ENCODE results near the gene SLC26A8.
"Not testable (repeated sequence)": the region's sequence is repeated elsewhere in the genome, so short reads cannot be mapped to it uniquely, and the experiment has no call there.

Gene SLC26A8

GRCh38 chr6:35945650-35946025 lies 78.8 kb downstream of the SLC26A8 start:
- TF ChIP-seq JUND (IDR thresholded peaks at IDR 0.05; ENCODE audit: low read depth), result no peak
- no peak for DNase-seq (ENCODE audit: low read depth in 1 of 2, low spot score in 1 of 2)

GRCh38 chr6:35943390-35943789 lies 81.1 kb downstream of the SLC26A8 start:
- in situ Hi-C loops (cut with HindIII; ENCODE audit: low pct_unique_long_range_greater_than_20kb, low sequenced_read_pairs), result no loop called here
- DNase-seq (ENCODE audit: low read depth in 1 of 2, low spot score in 1 of 2), result no peak
- no peak for TF ChIP-seq JUND (IDR thresholded peaks at IDR 0.05; ENCODE audit: low read depth)

More at GRCh38 chr6:35945650-35946025, 78.8 kb downstream of the SLC26A8 start:
- in situ Hi-C loops (cut with HindIII; ENCODE audit: low pct_unique_long_range_greater_than_20kb, low sequenced_read_pairs), result no loop called here

GRCh38 chr6:35942355-35942754 lies 82.1 kb downstream of the SLC26A8 start:
- no peak for TF ChIP-seq JUND (IDR thresholded peaks at IDR 0.05; ENCODE audit: low read depth)
- DNase-seq (ENCODE audit: low read depth in 1 of 2, low spot score in 1 of 2), result no peak
- in situ Hi-C loops (cut with HindIII; ENCODE audit: low pct_unique_long_range_greater_than_20kb, low sequenced_read_pairs), result no loop called here

- DNase-seq (ENCODE audit: low read depth in 1 of 2, low spot score in 1 of 2); in situ Hi-C loops (cut with HindIII; ENCODE audit: low pct_unique_long_range_greater_than_20kb, low sequenced_read_pairs): not testable (repeated sequence)
These were observed 83.3 kb downstream of the SLC26A8 start for GRCh38 chr6:35941170-35941569.

- DNase-seq (ENCODE audit: low read depth in 1 of 2, low spot score in 1 of 2); in situ Hi-C loops (cut with HindIII; ENCODE audit: low pct_unique_long_range_greater_than_20kb, low sequenced_read_pairs): not testable (repeated sequence)
These were observed 84.4 kb downstream of the SLC26A8 start for GRCh38 chr6:35940014-35940413.

GRCh38 chr6:35939259-35939658 lies 85.2 kb downstream of the SLC26A8 start:
- DNase-seq (ENCODE audit: low read depth in 1 of 2, low spot score in 1 of 2); in situ Hi-C loops (cut with HindIII; ENCODE audit: low pct_unique_long_range_greater_than_20kb, low sequenced_read_pairs): not testable (repeated sequence)

GRCh38 chr6:35936681-35937359 lies 87.6 kb downstream of the SLC26A8 start:
- no peak for DNase-seq (ENCODE audit: low read depth in 1 of 2, low spot score in 1 of 2)
- in situ Hi-C loops (cut with HindIII; ENCODE audit: low pct_unique_long_range_greater_than_20kb, low sequenced_read_pairs), result no loop called here
- TF ChIP-seq JUND (IDR thresholded peaks at IDR 0.05; ENCODE audit: low read depth), result no peak

GRCh38 chr6:35935469-35935868 lies 89.0 kb downstream of the SLC26A8 start:
- DNase-seq (ENCODE audit: low read depth in 1 of 2, low spot score in 1 of 2), result no peak
- in situ Hi-C loops (cut with HindIII; ENCODE audit: low pct_unique_long_range_greater_than_20kb, low sequenced_read_pairs), result no loop called here
- no peak for TF ChIP-seq JUND (IDR thresholded peaks at IDR 0.05; ENCODE audit: low read depth)

GRCh38 chr6:35933844-35934243 lies 90.6 kb downstream of the SLC26A8 start:
- TF ChIP-seq JUND (IDR thresholded peaks at IDR 0.05; ENCODE audit: low read depth), result no peak
- no peak for DNase-seq (ENCODE audit: low read depth in 1 of 2, low spot score in 1 of 2)
- in situ Hi-C loops (cut with HindIII; ENCODE audit: low pct_unique_long_range_greater_than_20kb, low sequenced_read_pairs), result no loop called here

- in situ Hi-C loops (cut with HindIII; ENCODE audit: low pct_unique_long_range_greater_than_20kb, low sequenced_read_pairs); DNase-seq (ENCODE audit: low read depth in 1 of 2, low spot score in 1 of 2): not testable (repeated sequence)
These were observed 92.6 kb downstream of the SLC26A8 start for GRCh38 chr6:35931873-35932272.

GRCh38 chr6:35931120-35931561 lies 93.3 kb downstream of the SLC26A8 start:
- in situ Hi-C loops (cut with HindIII; ENCODE audit: low pct_unique_long_range_greater_than_20kb, low sequenced_read_pairs), result no loop called here
- no peak for DNase-seq (ENCODE audit: low read depth in 1 of 2, low spot score in 1 of 2)
- TF ChIP-seq JUND (IDR thresholded peaks at IDR 0.05; ENCODE audit: low read depth), result no peak

- in situ Hi-C loops (cut with HindIII; ENCODE audit: low pct_unique_long_range_greater_than_20kb, low sequenced_read_pairs), result no loop called here
- no peak for DNase-seq (ENCODE audit: low read depth in 1 of 2, low spot score in 1 of 2)
- no peak for TF ChIP-seq JUND (IDR thresholded peaks at IDR 0.05; ENCODE audit: low read depth)
These were observed 94.8 kb downstream of the SLC26A8 start for GRCh38 chr6:35929601-35930000.

- in situ Hi-C loops (cut with HindIII; ENCODE audit: low pct_unique_long_range_greater_than_20kb, low sequenced_read_pairs), result no loop called here
- DNase-seq (ENCODE audit: low read depth in 1 of 2, low spot score in 1 of 2), result peak in 1 of 2 experiments; percentile 81
- TF ChIP-seq JUND (IDR thresholded peaks at IDR 0.05; ENCODE audit: low read depth), result no peak
These were observed 97.8 kb downstream of the SLC26A8 start for GRCh38 chr6:35926509-35927215.
